Tibial nerve (tissue), 3 donors: Measurements from ENCODE around the gene GSX1.

Experiments
- CTCF ChIP-seq, 5 experiments: fragments of 200-600 bp in 3 of 5; fragments of 450-650 bp in 2 of 5; sonication (generic) in 3 of 5; IDR thresholded peaks; one replicate each; pipeline ENCODE4 v1.5.1; 2016 to 2019; ENCODE audit warnings: antibody characterized with exemption in 5 of 5, mild to moderate bottlenecking in 3 of 5, moderate library complexity in 2 of 5
- POLR2A ChIP-seq, 2 donors: fragments of 450-650 bp; IDR thresholded peaks; one replicate each; pipeline ENCODE4 v1.6.1; 2017; ENCODE audit warnings: antibody characterized with exemption in 2 of 2, mild to moderate bottlenecking in 2 of 2, moderate library complexity in 2 of 2

- no peak for TF ChIP-seq POLR2A (IDR thresholded peaks at IDR 0.05)
- TF ChIP-seq CTCF (IDR thresholded peaks at IDR 0.05), result no peak
These were observed 31.8 kb downstream of the GSX1 start for GRCh38 chr13:27824121-27824520.
